ENCODE data around the gene RANBP10. TPM values are rescaled to one million over a fixed set of nuclear protein-coding genes. Genes with fewer than 3 reads are reported as not detected.

Gene RANBP10
- total RNA-seq, 6 experiments from 2014 or later = 15.1 to 38.4 (median 22.7) TPM

DNA sequence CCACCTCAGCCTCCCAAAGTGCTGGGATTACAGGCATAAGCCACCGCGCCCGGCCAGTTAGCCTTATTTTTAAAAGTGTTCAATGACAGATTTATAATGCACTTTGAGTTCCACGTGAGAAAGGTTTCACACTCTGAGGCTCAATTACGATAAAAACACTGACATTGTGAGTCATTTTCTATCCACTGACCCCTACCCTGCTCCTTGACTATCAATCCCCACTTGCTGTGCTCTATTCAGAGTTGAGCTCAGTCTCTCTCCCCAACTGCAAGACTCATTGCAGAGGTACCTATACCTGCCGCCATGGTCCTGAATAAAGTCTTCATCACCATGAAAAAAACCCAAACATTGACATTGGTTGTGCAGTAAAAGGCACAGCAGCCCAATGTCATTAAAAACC, 95.8 kb downstream of the RANBP10 start:
- TF ChIP-seq POLR2A (IDR thresholded peaks at IDR 0.05) = no peak
- TF ChIP-seq, protein P1, sequence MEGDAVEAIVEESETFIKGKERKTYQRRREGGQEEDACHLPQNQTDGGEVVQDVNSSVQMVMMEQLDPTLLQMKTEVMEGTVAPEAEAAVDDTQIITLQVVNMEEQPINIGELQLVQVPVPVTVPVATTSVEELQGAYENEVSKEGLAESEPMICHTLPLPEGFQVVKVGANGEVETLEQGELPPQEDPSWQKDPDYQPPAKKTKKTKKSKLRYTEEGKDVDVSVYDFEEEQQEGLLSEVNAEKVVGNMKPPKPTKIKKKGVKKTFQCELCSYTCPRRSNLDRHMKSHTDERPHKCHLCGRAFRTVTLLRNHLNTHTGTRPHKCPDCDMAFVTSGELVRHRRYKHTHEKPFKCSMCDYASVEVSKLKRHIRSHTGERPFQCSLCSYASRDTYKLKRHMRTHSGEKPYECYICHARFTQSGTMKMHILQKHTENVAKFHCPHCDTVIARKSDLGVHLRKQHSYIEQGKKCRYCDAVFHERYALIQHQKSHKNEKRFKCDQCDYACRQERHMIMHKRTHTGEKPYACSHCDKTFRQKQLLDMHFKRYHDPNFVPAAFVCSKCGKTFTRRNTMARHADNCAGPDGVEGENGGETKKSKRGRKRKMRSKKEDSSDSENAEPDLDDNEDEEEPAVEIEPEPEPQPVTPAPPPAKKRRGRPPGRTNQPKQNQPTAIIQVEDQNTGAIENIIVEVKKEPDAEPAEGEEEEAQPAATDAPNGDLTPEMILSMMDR (IDR thresholded peaks at IDR 0.05) = no peak
- Histone ChIP-seq H3K4me1 (peaks cover 0 to 45% (median 14%) of the 10 kb centered on the region in 4 donors), H3K27me3 (no peaks in the 10 kb centered on the region), H3K27ac (no peak overlapping the region), H3K36me3 (no peaks in the 10 kb centered on the region), H3K4me3 (no peak overlapping the region), H3K9me3 (no peaks in the 10 kb centered on the region)
- no peak for DNase-seq
- intact Hi-C loops (cut with DNase I) = no loop called here
- WGBS (ENCODE audit: insufficient coverage, low coverage, low lambda C conversion rate, missing lambda C conversion rate) = 90% methylated on average over 5 of the region's 6 CpGs
- ATAC-seq = no peak

DNA sequence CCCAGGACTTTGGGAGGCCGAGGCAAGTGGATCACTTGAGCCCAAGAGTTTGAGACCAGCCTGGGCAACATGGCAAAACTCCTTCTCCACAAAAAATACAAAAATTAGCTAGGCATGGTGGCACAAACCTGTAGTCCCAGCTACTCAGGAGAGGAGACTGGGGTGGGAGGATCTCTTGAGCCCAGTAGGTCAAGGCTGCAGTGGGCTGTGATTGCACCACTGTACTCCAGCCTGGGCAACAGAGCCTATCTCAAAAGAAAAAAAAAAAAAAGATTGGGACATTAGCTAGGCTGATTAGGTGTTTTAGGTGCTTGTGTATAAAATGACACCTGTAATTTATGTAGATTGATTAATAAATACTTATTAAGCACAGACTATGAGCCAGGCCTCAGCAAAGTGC, 97.3 kb downstream of the RANBP10 start:
- TF ChIP-seq, protein P1 (IDR thresholded peaks at IDR 0.05) = no peak
- no peak for TF ChIP-seq POLR2A (IDR thresholded peaks at IDR 0.05)
- H3K9me3 ChIP-seq = no peaks in the 10 kb centered on the region
- ATAC-seq = peak in 3 of 4 donors; percentile 33 to 75 (median 61)
- intact Hi-C loops (cut with DNase I) = no loop called here
- 100% methylated on average over 1 of the region's 1 CpG for WGBS (ENCODE audit: insufficient coverage, low coverage, low lambda C conversion rate, missing lambda C conversion rate)
- peaks cover 0 to 30% (median 9%) of the 10 kb centered on the region in 4 donors for H3K4me1 ChIP-seq
- DNase-seq = peak in 1 of 3 donors; percentile 50
- no peak overlapping the region for H3K4me3 ChIP-seq
- no peaks in the 10 kb centered on the region for H3K27me3 ChIP-seq
- no peaks in the 10 kb centered on the region for H3K36me3 ChIP-seq
- H3K27ac ChIP-seq = peak overlapping the region in 1 of 3 donors; percentile 1

DNA sequence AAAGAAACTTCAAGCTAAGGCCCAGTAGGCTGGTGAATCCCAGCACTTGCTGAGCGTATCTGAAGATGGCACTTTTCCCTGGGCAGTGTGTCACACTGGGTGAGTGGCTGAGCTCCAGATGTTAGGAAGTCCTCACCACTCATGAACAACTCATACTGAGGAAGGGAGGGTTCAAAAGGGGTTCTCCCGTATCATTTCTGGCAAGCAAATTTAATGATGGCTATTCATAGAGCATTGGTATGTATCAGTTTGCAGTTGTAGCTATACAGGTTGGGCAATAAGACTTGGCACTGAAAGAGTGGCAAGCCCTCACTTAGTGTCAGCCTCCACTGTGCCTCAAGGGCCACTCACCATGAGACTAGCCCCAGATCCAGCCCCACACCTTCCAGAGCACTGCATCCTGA, 98.0 kb downstream of the RANBP10 start:
- H3K9me3 ChIP-seq = no peaks in the 10 kb centered on the region
- TF ChIP-seq, protein P1 (IDR thresholded peaks at IDR 0.05) = no peak
- TF ChIP-seq POLR2A (IDR thresholded peaks at IDR 0.05) = no peak
- H3K27me3 ChIP-seq = no peaks in the 10 kb centered on the region
- peak in 1 of 3 donors; percentile 12 for DNase-seq
- peak; percentile 56 to 73 (median 65) for ATAC-seq
- intact Hi-C loops (cut with DNase I) = no loop called here
- H3K36me3 ChIP-seq = no peaks in the 10 kb centered on the region
- no peak overlapping the region for H3K27ac ChIP-seq
- WGBS (ENCODE audit: insufficient coverage, low coverage, low lambda C conversion rate, missing lambda C conversion rate) = 57% methylated on average over 2 of the region's 2 CpGs
- no peak overlapping the region for H3K4me3 ChIP-seq
- peaks cover 0 to 23% (median 7%) of the 10 kb centered on the region in 4 donors for H3K4me1 ChIP-seq

DNA sequence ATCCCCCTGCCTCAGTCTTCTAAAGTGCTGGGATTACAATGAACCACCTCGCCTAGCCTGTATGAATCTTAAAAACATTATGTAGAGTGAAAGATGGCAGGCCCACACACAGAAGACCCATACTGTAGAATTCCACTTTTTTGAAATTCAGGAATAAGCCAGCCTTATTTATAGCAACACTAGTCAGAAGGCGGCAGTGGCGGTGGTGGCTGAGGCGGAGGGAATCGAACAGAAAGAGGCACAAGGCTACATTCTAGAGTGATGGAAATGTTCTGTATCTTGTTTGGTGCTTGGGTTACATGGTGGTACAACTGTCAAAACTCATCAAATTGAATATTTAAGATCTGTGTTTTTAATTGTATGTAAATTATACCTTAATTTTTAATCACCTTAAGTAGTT, 98.6 kb downstream of the RANBP10 start:
- DNase-seq (peak in 1 of 3 donors; percentile 2), ATAC-seq (no peak)
- H3K9me3 ChIP-seq = no peaks in the 10 kb centered on the region
- H3K4me1 ChIP-seq = peaks cover 0 to 22% (median 7%) of the 10 kb centered on the region in 4 donors
- no peaks in the 10 kb centered on the region for H3K36me3 ChIP-seq
- intact Hi-C loops (cut with DNase I) = no loop called here
- H3K27ac ChIP-seq = no peak overlapping the region
- WGBS (ENCODE audit: insufficient coverage, low coverage, low lambda C conversion rate, missing lambda C conversion rate) = 97% methylated on average over 5 of the region's 5 CpGs
- TF ChIP-seq, protein P1 (IDR thresholded peaks at IDR 0.05) = no peak
- TF ChIP-seq POLR2A (IDR thresholded peaks at IDR 0.05) = no peak
- no peak overlapping the region for H3K4me3 ChIP-seq
- no peaks in the 10 kb centered on the region for H3K27me3 ChIP-seq

DNA sequence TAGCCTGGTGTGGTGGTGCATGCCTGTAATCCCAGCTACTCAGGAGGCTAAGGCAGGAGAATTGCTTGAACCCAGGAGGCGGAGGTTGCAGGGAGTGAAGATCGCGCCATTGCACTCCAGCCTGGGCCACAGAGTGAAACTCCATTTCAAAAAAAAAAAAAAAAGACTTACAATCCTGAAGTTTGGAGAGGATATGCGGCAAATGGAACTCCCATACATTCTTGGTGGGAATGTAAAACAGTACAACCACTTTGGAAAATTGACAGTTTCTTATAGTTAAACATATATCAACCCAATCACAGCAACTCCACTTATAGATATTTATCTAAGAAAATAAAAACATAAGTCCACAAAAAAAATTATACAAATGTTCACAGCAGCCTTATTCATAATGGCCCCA, 99.2 kb downstream of the RANBP10 start:
- Histone ChIP-seq H3K4me1 (peaks cover 0 to 22% (median 7%) of the 10 kb centered on the region in 4 donors), H3K36me3 (no peaks in the 10 kb centered on the region), H3K27ac (no peak overlapping the region), H3K27me3 (no peaks in the 10 kb centered on the region), H3K4me3 (no peak overlapping the region), H3K9me3 (no peaks in the 10 kb centered on the region)
- peak in 1 of 3 donors; percentile 1 for DNase-seq
- TF ChIP-seq POLR2A (IDR thresholded peaks at IDR 0.05) = no peak
- TF ChIP-seq, protein P1 (IDR thresholded peaks at IDR 0.05) = no peak
- intact Hi-C loops (cut with DNase I) = no loop called here
- WGBS (ENCODE audit: insufficient coverage, low coverage, low lambda C conversion rate, missing lambda C conversion rate) = 94% methylated on average over 4 of the region's 4 CpGs
- no peak for ATAC-seq

All from right lobe of liver (tissue), 6 donors.